Osteoblast (primary cell): ENCODE data around the gene FAN1. TPM values are rescaled to one million over a fixed set of nuclear protein-coding genes. Genes with fewer than 3 reads are reported as not detected.

ENCODE experiments used
- DNase-seq: peaks from one replicate; pipeline ENCODE4 v3.0.0; 2011; ENCODE audit warnings: low spot score, mixed read lengths; ENCODE audit not compliant: insufficient read length; ENCODE audit errors: missing footprints
- H2AFZ ChIP-seq: 2 replicates; pipeline ENCODE4 v1.6.0; 2011; ENCODE audit warnings: mild to moderate bottlenecking, low read length
- H3K27ac ChIP-seq: 2 replicates; pipeline ENCODE4 v1.5.1; 2011; ENCODE audit warnings: mild to moderate bottlenecking, low read depth, low read length, moderate library complexity
- H3K27me3 ChIP-seq: 2 replicates; pipeline ENCODE4 v1.6.0; 2012; ENCODE audit warnings: mild to moderate bottlenecking, control low read depth, inconsistent platforms, low read length, moderate library complexity; ENCODE audit not compliant: insufficient read depth
- H3K36me3 ChIP-seq: 2 replicates; pipeline ENCODE4 v1.5.1; 2011; ENCODE audit warnings: mild to moderate bottlenecking, low read length, control low read depth, moderate library complexity; ENCODE audit not compliant: insufficient read depth
- H3K4me1 ChIP-seq: 2 replicates; pipeline ENCODE4 v1.5.1; 2011; ENCODE audit warnings: mild to moderate bottlenecking, low read length, control low read depth, moderate library complexity; ENCODE audit not compliant: insufficient read depth
- H3K4me2 ChIP-seq: 2 replicates; pipeline ENCODE4 v1.6.0; 2011; ENCODE audit warnings: mild to moderate bottlenecking, low read length; ENCODE audit not compliant: insufficient read depth
- H3K4me3 ChIP-seq: fragments of 200-600 bp; sonication (generic); 3 replicates; pipeline ENCODE4 v1.5.1; 2012; ENCODE audit warnings: mild to moderate bottlenecking, low read length, inconsistent platforms; ENCODE audit not compliant: insufficient read depth
- H3K79me2 ChIP-seq: 2 replicates; pipeline ENCODE4 v1.6.0; 2012; ENCODE audit warnings: mild to moderate bottlenecking, low read length, control low read depth, inconsistent platforms; ENCODE audit not compliant: insufficient read depth
- H3K9me3 ChIP-seq: 2 replicates; pipeline ENCODE4 v1.5.1; 2011; ENCODE audit warnings: low read depth, low read length, control low read depth
- H4K20me1 ChIP-seq: 2 replicates; pipeline ENCODE4 v1.6.0; 2012; ENCODE audit warnings: mild to moderate bottlenecking, low read length, control low read depth; ENCODE audit not compliant: insufficient read depth
- CTCF ChIP-seq: IDR thresholded peaks from 2 replicates; pipeline ENCODE4 v1.5.1; 2011; ENCODE audit warnings: mild to moderate bottlenecking, low read depth, low read length, moderate library complexity; ENCODE audit errors: extremely low read depth
- total RNA-seq: library from RNA; depleted of rRNA; stranded (reverse); fragments of >200 nt; gene quantifications from 2 replicates; pipeline ENCODE4 v1.2.3, GENCODE V29; 2012

Gene FAN1
- total RNA-seq, 1 donor, result 16.3 TPM

- Histone ChIP-seq H2AFZ (no peak overlapping the region), H3K4me3 (no peak overlapping the region), H3K36me3 (peaks cover 50% of the 10 kb centered on the region), H3K9me3 (no peaks in the 10 kb centered on the region), H3K27ac (no peak overlapping the region), H3K27me3 (no peaks in the 10 kb centered on the region), H3K4me1 (no peaks in the 10 kb centered on the region), H3K4me2 (no peak overlapping the region), H4K20me1 (no peaks in the 10 kb centered on the region), H3K79me2 (no peaks in the 10 kb centered on the region)
- no peak for TF ChIP-seq CTCF
- no peak for DNase-seq
Observed at GRCh38 chr15:30962659-30963058, 58.9 kb downstream of the FAN1 start.

- Histone ChIP-seq H3K9me3 (no peaks in the 10 kb centered on the region), H3K79me2 (no peaks in the 10 kb centered on the region), H3K4me1 (no peaks in the 10 kb centered on the region), H3K36me3 (peaks cover 41% of the 10 kb centered on the region), H3K27me3 (no peaks in the 10 kb centered on the region), H4K20me1 (peaks cover 2% of the 10 kb centered on the region), H3K4me3 (no peak overlapping the region), H2AFZ (no peak overlapping the region), H3K4me2 (no peak overlapping the region), H3K27ac (no peak overlapping the region)
- no peak for DNase-seq
- no peak for TF ChIP-seq CTCF
Observed at GRCh38 chr15:30963681-30964080, 60.0 kb downstream of the FAN1 start.

GRCh38 chr15:30969724-30970123 is 66.0 kb downstream of the FAN1 start:
- Histone ChIP-seq H4K20me1 (peaks cover 3% of the 10 kb centered on the region), H3K4me1 (peaks cover 9% of the 10 kb centered on the region), H3K9me3 (no peaks in the 10 kb centered on the region), H3K27me3 (no peaks in the 10 kb centered on the region), H3K4me3 (no peak overlapping the region), H3K4me2 (no peak overlapping the region), H3K27ac (no peak overlapping the region), H2AFZ (no peak overlapping the region), H3K36me3 (peaks cover 20% of the 10 kb centered on the region), H3K79me2 (peaks cover 23% of the 10 kb centered on the region)
- no peak for DNase-seq
- TF ChIP-seq CTCF, result no peak

GRCh38 chr15:30973379-30973778 is 69.7 kb downstream of the FAN1 start:
- no peak overlapping the region for H3K4me3 ChIP-seq
- no peak for TF ChIP-seq CTCF
- no peaks in the 10 kb centered on the region for H3K27me3 ChIP-seq
- no peaks in the 10 kb centered on the region for H3K9me3 ChIP-seq
- H3K27ac ChIP-seq, result no peak overlapping the region
- peaks cover 8% of the 10 kb centered on the region for H3K36me3 ChIP-seq
- no peak overlapping the region for H2AFZ ChIP-seq
- H3K4me1 ChIP-seq, result peaks cover 9% of the 10 kb centered on the region
- H4K20me1 ChIP-seq, result peaks cover 3% of the 10 kb centered on the region
- peaks cover 42% of the 10 kb centered on the region for H3K79me2 ChIP-seq
- no peak for DNase-seq
- H3K4me2 ChIP-seq, result no peak overlapping the region
